ENCODE measurements around the gene HOXB13. TPM values are rescaled to one million over a fixed set of nuclear protein-coding genes. Genes with fewer than 3 reads are reported as not detected.

The HOXB13 gene
- total and polyA plus RNA-seq, 2 of the 13 experiments (the other 11 are each of a cell fraction or from before 2014, with no cell fraction given), result not detected

DNA sequence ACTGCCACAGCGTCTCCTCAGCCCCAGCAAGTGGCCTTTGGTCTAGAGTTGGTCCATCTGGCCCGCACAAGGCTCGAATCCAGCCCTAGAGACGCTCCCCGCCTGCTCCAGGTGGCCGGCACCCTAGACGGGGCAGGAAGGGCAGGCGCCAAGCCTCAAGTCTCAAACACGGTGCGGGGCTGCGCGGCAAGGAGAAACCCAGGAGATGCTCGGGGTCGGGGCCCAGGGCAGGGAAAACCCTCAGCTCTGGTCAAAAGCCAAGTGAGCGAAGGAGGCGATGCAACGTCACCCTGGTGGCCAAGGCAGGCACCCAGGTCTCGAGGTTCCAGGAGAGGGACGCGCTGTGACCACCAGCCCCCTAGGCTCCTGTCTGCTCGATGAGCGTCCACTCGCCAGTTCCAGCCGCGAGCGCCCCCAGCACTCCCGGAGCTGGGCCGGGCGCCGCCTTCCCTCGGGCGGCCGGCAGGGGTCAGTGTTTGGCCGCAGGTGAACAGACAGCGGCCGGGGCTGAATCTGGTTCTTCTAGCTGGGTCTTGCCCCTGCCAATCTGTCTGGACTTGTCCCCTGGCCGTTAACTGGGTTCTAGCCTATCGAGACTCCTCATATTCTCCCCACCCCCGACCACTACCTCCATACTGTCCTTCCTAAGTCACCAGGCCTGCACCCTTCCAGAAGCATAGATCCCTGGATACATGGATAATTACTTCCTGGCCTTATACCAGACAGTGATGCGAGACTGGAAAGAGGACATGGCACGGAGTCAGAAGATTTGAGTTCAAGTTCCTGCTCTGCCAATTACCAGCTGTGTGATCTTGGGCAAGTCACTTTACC lies 50.2 kb downstream of the HOXB13 start (continued):
- TF ChIP-seq EP300 (IDR thresholded peaks at IDR 0.05; ENCODE audit: low read depth in 2 of 2, low read length in 2 of 2) (no peak), EP300 (CRISPR knock-in tag; IDR thresholded peaks at IDR 0.05; ENCODE audit: borderline replicate concordance) (no peak), STAT5B (CRISPR knock-in tag; IDR thresholded peaks at IDR 0.05) (no peak), MEIS1 (CRISPR knock-in tag; IDR thresholded peaks at IDR 0.05; ENCODE audit: borderline replicate concordance) (no peak), ZNF17 (CRISPR knock-in tag; IDR thresholded peaks at IDR 0.05) (no peak), ZNF530 (CRISPR knock-in tag; IDR thresholded peaks at IDR 0.05; ENCODE audit: low read depth) (no peak), FOXA3 (CRISPR knock-in tag; IDR thresholded peaks at IDR 0.05) (peak; percentile 37), NKX3-1 (CRISPR knock-in tag; IDR thresholded peaks at IDR 0.05) (no peak), POLR2A (IDR thresholded peaks at IDR 0.05; ENCODE audit: insufficient read depth in 1 of 2, low read depth in 2 of 2, low read length in 2 of 2) (no peak), LCORL (IDR thresholded peaks at IDR 0.05) (no peak), LCORL (CRISPR knock-in tag; IDR thresholded peaks at IDR 0.05) (no peak), ZNF44 (CRISPR knock-in tag; IDR thresholded peaks at IDR 0.05) (no peak), ZNF747 (CRISPR knock-in tag; IDR thresholded peaks at IDR 0.05; ENCODE audit: borderline replicate concordance) (no peak), ZMYM2 (CRISPR knock-in tag; IDR thresholded peaks at IDR 0.05) (no peak), ZNF234 (CRISPR knock-in tag; conservative IDR thresholded peaks at IDR 0.05) (no peak), HNRNPL (IDR thresholded peaks at IDR 0.05; ENCODE audit: low read depth, low read length) (no peak), HES4 (CRISPR knock-in tag; IDR thresholded peaks at IDR 0.05; ENCODE audit: borderline replicate concordance) (no peak), KAT8 (CRISPR knock-in tag; IDR thresholded peaks at IDR 0.05) (0 out of 2 replicates have a peak, but pooled peaks have one; percentile 27), ISL2 (CRISPR knock-in tag; IDR thresholded peaks at IDR 0.05) (no peak), ZNF841 (CRISPR knock-in tag; IDR thresholded peaks at IDR 0.05; ENCODE audit: borderline replicate concordance) (no peak)
- TF ChIP-seq, protein P1, sequence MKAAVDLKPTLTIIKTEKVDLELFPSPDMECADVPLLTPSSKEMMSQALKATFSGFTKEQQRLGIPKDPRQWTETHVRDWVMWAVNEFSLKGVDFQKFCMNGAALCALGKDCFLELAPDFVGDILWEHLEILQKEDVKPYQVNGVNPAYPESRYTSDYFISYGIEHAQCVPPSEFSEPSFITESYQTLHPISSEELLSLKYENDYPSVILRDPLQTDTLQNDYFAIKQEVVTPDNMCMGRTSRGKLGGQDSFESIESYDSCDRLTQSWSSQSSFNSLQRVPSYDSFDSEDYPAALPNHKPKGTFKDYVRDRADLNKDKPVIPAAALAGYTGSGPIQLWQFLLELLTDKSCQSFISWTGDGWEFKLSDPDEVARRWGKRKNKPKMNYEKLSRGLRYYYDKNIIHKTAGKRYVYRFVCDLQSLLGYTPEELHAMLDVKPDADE (CRISPR knock-in tag; IDR thresholded peaks at IDR 0.05), result no peak
- TF ChIP-seq, protein P2, sequence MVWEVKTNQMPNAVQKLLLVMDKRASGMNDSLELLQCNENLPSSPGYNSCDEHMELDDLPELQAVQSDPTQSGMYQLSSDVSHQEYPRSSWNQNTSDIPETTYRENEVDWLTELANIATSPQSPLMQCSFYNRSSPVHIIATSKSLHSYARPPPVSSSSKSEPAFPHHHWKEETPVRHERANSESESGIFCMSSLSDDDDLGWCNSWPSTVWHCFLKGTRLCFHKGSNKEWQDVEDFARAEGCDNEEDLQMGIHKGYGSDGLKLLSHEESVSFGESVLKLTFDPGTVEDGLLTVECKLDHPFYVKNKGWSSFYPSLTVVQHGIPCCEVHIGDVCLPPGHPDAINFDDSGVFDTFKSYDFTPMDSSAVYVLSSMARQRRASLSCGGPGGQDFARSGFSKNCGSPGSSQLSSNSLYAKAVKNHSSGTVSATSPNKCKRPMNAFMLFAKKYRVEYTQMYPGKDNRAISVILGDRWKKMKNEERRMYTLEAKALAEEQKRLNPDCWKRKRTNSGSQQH (CRISPR knock-in tag; IDR thresholded peaks at IDR 0.05; ENCODE audit: low read depth), result no peak
- TF ChIP-seq, protein P3, sequence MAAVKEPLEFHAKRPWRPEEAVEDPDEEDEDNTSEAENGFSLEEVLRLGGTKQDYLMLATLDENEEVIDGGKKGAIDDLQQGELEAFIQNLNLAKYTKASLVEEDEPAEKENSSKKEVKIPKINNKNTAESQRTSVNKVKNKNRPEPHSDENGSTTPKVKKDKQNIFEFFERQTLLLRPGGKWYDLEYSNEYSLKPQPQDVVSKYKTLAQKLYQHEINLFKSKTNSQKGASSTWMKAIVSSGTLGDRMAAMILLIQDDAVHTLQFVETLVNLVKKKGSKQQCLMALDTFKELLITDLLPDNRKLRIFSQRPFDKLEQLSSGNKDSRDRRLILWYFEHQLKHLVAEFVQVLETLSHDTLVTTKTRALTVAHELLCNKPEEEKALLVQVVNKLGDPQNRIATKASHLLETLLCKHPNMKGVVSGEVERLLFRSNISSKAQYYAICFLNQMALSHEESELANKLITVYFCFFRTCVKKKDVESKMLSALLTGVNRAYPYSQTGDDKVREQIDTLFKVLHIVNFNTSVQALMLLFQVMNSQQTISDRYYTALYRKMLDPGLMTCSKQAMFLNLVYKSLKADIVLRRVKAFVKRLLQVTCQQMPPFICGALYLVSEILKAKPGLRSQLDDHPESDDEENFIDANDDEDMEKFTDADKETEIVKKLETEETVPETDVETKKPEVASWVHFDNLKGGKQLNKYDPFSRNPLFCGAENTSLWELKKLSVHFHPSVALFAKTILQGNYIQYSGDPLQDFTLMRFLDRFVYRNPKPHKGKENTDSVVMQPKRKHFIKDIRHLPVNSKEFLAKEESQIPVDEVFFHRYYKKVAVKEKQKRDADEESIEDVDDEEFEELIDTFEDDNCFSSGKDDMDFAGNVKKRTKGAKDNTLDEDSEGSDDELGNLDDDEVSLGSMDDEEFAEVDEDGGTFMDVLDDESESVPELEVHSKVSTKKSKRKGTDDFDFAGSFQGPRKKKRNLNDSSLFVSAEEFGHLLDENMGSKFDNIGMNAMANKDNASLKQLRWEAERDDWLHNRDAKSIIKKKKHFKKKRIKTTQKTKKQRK (IDR thresholded peaks at IDR 0.05; ENCODE audit: low read length), result no peak
- TF ChIP-seq, protein P4, sequence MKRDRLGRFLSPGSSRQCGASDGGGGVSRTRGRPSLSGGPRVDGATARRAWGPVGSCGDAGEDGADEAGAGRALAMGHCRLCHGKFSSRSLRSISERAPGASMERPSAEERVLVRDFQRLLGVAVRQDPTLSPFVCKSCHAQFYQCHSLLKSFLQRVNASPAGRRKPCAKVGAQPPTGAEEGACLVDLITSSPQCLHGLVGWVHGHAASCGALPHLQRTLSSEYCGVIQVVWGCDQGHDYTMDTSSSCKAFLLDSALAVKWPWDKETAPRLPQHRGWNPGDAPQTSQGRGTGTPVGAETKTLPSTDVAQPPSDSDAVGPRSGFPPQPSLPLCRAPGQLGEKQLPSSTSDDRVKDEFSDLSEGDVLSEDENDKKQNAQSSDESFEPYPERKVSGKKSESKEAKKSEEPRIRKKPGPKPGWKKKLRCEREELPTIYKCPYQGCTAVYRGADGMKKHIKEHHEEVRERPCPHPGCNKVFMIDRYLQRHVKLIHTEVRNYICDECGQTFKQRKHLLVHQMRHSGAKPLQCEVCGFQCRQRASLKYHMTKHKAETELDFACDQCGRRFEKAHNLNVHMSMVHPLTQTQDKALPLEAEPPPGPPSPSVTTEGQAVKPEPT (CRISPR knock-in tag; IDR thresholded peaks at IDR 0.05; ENCODE audit: low read depth), result no peak

All from HepG2 (cell line).